ENCODE results near the gene FRMD4A. TPM values are rescaled to one million over a fixed set of nuclear protein-coding genes. Genes with fewer than 3 reads are reported as not detected.

FRMD4A gene
- total and polyA plus RNA-seq, 2 of the 4 experiments (the other 2 are of a cell fraction) = 30.3 to 68.8 TPM

GRCh38 chr10:14276210-14276609 is 54.5 kb downstream of the FRMD4A start:
- dilution Hi-C loops (cut with HindIII; ENCODE audit: low sequenced_read_pairs, unreplicated experiment) (no loop called here), in situ Hi-C loops (cut with MboI; ENCODE audit: low sequenced_read_pairs) (no loop called here), intact Hi-C loops (cut with micrococcal nuclease) (no loop called here)
- Histone ChIP-seq H4K5ac (ENCODE audit: low read depth, low read length) (no peak overlapping the region), H3K4me2 (ENCODE audit: low read depth, low read length) (no peak overlapping the region), H3K4me3 (ENCODE audit: insufficient read depth, low read depth, low read length) (no peak overlapping the region), H3K18ac (ENCODE audit: low read depth, low read length) (no peak overlapping the region), H3K9me1 (ENCODE audit: insufficient read depth, low read length) (no peaks in the 10 kb centered on the region), H2AK5ac (ENCODE audit: low read depth, low read length) (no peak overlapping the region), H3K27me3 (ENCODE audit: control insufficient read depth, insufficient read depth, low read length) (peaks cover 50% of the 10 kb centered on the region), H3K9ac (ENCODE audit: low read depth, low read length) (no peak overlapping the region), H4K91ac (ENCODE audit: insufficient read depth, low read depth, low read length) (no peak overlapping the region), H2AFZ (replicated peaks; ENCODE audit: low read length, poor library complexity) (no peak overlapping the region), H2BK15ac (ENCODE audit: low read depth, low read length) (no peak overlapping the region), H3K14ac (replicated peaks; ENCODE audit: low read depth, low read length) (no peak overlapping the region), H2AK9ac (replicated peaks; ENCODE audit: low read depth, low read length, poor library complexity) (no peak overlapping the region), H4K20me1 (ENCODE audit: insufficient read depth, low read length) (no peaks in the 10 kb centered on the region), H4K8ac (ENCODE audit: low read depth in 2 of 2, low read length in 2 of 2) (no peak overlapping the region), H3K36me3 (ENCODE audit: control insufficient read depth, insufficient read depth, low read length) (no peaks in the 10 kb centered on the region), H3K9me3 (ENCODE audit: control insufficient read depth, insufficient read depth, low read length) (peaks cover 3% of the 10 kb centered on the region; the same call in 1 of the 2 replicates), H3K27ac (ENCODE audit: insufficient read depth, low read length) (no peak overlapping the region), H3K23ac (ENCODE audit: low read depth, low read length) (no peak overlapping the region), H3K56ac (ENCODE audit: extremely low read depth, insufficient read depth, low read length) (no peak overlapping the region), H2BK120ac (ENCODE audit: low read depth, low read length) (no peak overlapping the region), H3K4ac (ENCODE audit: low read depth, low read length) (no peak overlapping the region), H2BK20ac (ENCODE audit: low read depth, low read length) (no peak overlapping the region), H3K4me1 (ENCODE audit: control insufficient read depth, insufficient read depth, low read length) (peaks cover 2% of the 10 kb centered on the region), H2BK5ac (ENCODE audit: low read depth, low read length, poor library complexity, severe bottlenecking) (no peak overlapping the region), H3K79me1 (ENCODE audit: low read depth in 1 of 2, low read length in 2 of 2) (no peaks in the 10 kb centered on the region)
- TF ChIP-seq CHD1 (IDR thresholded peaks at IDR 0.05; ENCODE audit: low read depth, low read length) (no peak), RFX5 (IDR thresholded peaks at IDR 0.05; ENCODE audit: low read depth, low read length) (no peak), CEBPB (IDR thresholded peaks at IDR 0.05; ENCODE audit: low read depth, low read length) (no peak), MXI1 (IDR thresholded peaks at IDR 0.05; ENCODE audit: borderline replicate concordance, low read depth, low read length) (no peak), SMC3 (IDR thresholded peaks at IDR 0.05; ENCODE audit: low read depth, low read length) (no peak), MAZ (IDR thresholded peaks at IDR 0.05; ENCODE audit: borderline replicate concordance, low read depth, low read length) (no peak), POLR2A (IDR thresholded peaks at IDR 0.05; ENCODE audit: low read depth, low read length) (no peak), CTCF (conservative IDR thresholded peaks at IDR 0.05; ENCODE audit: low read depth, low read length) (no peak), USF2 (IDR thresholded peaks at IDR 0.05; ENCODE audit: low read depth, low read length) (no peak), RAD21 (IDR thresholded peaks at IDR 0.05; ENCODE audit: low read length) (no peak), FOS (IDR thresholded peaks at IDR 0.05; ENCODE audit: low read depth, low read length) (no peak), MAFK (IDR thresholded peaks at IDR 0.05; ENCODE audit: low read depth, low read length) (no peak), NFE2L2 (IDR thresholded peaks at IDR 0.05; ENCODE audit: low read depth, low read length) (no peak), RCOR1 (IDR thresholded peaks at IDR 0.05; ENCODE audit: insufficient replicate concordance, low read length) (no peak), BHLHE40 (IDR thresholded peaks at IDR 0.05; ENCODE audit: low read depth, low read length) (no peak)
- TF ChIP-seq, protein P1, sequence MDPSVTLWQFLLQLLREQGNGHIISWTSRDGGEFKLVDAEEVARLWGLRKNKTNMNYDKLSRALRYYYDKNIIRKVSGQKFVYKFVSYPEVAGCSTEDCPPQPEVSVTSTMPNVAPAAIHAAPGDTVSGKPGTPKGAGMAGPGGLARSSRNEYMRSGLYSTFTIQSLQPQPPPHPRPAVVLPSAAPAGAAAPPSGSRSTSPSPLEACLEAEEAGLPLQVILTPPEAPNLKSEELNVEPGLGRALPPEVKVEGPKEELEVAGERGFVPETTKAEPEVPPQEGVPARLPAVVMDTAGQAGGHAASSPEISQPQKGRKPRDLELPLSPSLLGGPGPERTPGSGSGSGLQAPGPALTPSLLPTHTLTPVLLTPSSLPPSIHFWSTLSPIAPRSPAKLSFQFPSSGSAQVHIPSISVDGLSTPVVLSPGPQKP (IDR thresholded peaks at IDR 0.05; ENCODE audit: borderline replicate concordance, low read depth, low read length) = no peak
- CTCF ChIA-PET = no interaction called here
- no CpG with 5 or more reads among the region's 4 CpGs for WGBS, 2 experiments (ENCODE audit: extremely low coverage in 2 of 2, insufficient read length in 1 of 2)
- no TSS peak for BruUV-seq (replicated peaks)
- ATAC-seq (ENCODE audit: low read depth) = no peak
- POLR2A ChIA-PET (ENCODE audit: unreplicated experiment) = no interaction called here
- no peak for DNase-seq

Measured in IMR-90 (cell line).